ENCODE measurements around the gene GALM. TPM values are rescaled to one million over a fixed set of nuclear protein-coding genes. Genes with fewer than 3 reads are reported as not detected.

The GALM gene
- total and polyA plus RNA-seq, 2 of the 13 experiments (the other 11 are each of a cell fraction or from before 2014, with no cell fraction given) = 65.5 to 90.0 TPM

DNA sequence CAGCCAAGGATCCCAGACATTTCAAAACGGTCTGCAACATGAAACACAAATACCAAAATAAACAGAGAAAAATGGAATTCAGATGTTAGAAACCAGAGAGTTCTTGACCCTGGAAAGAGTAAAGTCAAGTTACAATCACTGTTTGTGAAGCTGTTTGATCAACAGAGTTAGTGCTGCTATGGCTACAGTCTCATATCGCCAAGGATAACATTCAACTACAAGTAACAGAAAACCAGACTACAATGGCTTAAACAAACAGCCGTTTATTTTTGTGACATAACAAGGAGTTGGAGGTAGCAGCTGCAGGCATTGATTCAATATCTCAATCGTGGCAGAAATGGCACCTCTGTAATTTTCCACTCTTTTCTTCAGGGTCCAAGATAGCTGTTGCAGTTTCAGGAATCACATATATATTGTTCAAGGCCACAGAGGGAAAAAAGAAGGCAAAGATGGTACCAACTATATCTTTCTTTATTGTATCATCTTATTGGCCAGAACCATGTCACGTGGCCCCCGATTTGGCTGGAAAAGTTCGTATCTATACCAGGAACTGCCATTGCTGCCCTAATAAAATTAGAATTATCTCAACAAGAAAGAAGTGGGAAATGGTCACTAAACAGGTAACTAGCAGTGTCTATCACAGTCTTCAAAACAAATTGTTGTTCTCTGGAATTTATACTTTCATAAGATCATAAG is 45.5 kb upstream of the GALM start (continued):
- TF ChIP-seq SIX1 (CRISPR knock-in tag; IDR thresholded peaks at IDR 0.05; ENCODE audit: borderline replicate concordance) (peak; percentile 41; the same call in 1 of the 2 replicates), ZNF782 (CRISPR knock-in tag; IDR thresholded peaks at IDR 0.05; ENCODE audit: borderline replicate concordance) (no peak), ZNF382 (CRISPR knock-in tag; IDR thresholded peaks at IDR 0.05; ENCODE audit: borderline replicate concordance) (no peak), FOXP4 (CRISPR knock-in tag; IDR thresholded peaks at IDR 0.05) (peak; percentile 23; the same call in 1 of the 2 replicates), SKI (IDR thresholded peaks at IDR 0.05; ENCODE audit: partially characterized antibody) (peak; percentile 95), NFIC (IDR thresholded peaks at IDR 0.05; ENCODE audit: low read length) (peak; percentile 30; the same call in 1 of the 2 replicates), ZNF564 (CRISPR knock-in tag; IDR thresholded peaks at IDR 0.05) (no peak), MTERF4 (CRISPR knock-in tag; IDR thresholded peaks at IDR 0.05) (no peak), ZNF678 (CRISPR knock-in tag; IDR thresholded peaks at IDR 0.05) (no peak), ZNF7 (CRISPR knock-in tag; IDR thresholded peaks at IDR 0.05) (no peak), BRD4 (CRISPR knock-in tag; IDR thresholded peaks at IDR 0.05) (no peak), FOXK2 (IDR thresholded peaks at IDR 0.05) (peak; percentile 56; the same call in 1 of the 2 replicates), CHD4 (IDR thresholded peaks at IDR 0.05; ENCODE audit: borderline replicate concordance, low read length) (no peak), RNF2 (conservative IDR thresholded peaks at IDR 0.05; ENCODE audit: low read depth) (no peak), U2AF1 (optimal IDR thresholded peaks at IDR 0.05; ENCODE audit: low read depth, low read length) (no peak), ZMYM3 (CRISPR knock-in tag; IDR thresholded peaks at IDR 0.05) (no peak), BRF2 (CRISPR knock-in tag; IDR thresholded peaks at IDR 0.05) (no peak), CCAR2 (optimal IDR thresholded peaks at IDR 0.05; ENCODE audit: low read depth, low read length) (no peak), TBL1XR1 (IDR thresholded peaks at IDR 0.05; ENCODE audit: borderline replicate concordance, low read length, partially characterized antibody) (peak; percentile 93), ZNF333 (CRISPR knock-in tag; IDR thresholded peaks at IDR 0.05; ENCODE audit: borderline replicate concordance) (no peak)
- TF ChIP-seq, protein P1, sequence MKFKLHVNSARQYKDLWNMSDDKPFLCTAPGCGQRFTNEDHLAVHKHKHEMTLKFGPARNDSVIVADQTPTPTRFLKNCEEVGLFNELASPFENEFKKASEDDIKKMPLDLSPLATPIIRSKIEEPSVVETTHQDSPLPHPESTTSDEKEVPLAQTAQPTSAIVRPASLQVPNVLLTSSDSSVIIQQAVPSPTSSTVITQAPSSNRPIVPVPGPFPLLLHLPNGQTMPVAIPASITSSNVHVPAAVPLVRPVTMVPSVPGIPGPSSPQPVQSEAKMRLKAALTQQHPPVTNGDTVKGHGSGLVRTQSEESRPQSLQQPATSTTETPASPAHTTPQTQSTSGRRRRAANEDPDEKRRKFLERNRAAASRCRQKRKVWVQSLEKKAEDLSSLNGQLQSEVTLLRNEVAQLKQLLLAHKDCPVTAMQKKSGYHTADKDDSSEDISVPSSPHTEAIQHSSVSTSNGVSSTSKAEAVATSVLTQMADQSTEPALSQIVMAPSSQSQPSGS (CRISPR knock-in tag; IDR thresholded peaks at IDR 0.05) = no peak
- TF ChIP-seq, protein P2, sequence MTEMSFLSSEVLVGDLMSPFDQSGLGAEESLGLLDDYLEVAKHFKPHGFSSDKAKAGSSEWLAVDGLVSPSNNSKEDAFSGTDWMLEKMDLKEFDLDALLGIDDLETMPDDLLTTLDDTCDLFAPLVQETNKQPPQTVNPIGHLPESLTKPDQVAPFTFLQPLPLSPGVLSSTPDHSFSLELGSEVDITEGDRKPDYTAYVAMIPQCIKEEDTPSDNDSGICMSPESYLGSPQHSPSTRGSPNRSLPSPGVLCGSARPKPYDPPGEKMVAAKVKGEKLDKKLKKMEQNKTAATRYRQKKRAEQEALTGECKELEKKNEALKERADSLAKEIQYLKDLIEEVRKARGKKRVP (CRISPR knock-in tag; IDR thresholded peaks at IDR 0.05) = no peak
- TF ChIP-seq, protein P3, sequence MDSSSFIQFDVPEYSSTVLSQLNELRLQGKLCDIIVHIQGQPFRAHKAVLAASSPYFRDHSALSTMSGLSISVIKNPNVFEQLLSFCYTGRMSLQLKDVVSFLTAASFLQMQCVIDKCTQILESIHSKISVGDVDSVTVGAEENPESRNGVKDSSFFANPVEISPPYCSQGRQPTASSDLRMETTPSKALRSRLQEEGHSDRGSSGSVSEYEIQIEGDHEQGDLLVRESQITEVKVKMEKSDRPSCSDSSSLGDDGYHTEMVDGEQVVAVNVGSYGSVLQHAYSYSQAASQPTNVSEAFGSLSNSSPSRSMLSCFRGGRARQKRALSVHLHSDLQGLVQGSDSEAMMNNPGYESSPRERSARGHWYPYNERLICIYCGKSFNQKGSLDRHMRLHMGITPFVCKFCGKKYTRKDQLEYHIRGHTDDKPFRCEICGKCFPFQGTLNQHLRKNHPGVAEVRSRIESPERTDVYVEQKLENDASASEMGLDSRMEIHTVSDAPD (CRISPR knock-in tag; IDR thresholded peaks at IDR 0.05) = no peak

Measured in HepG2 (cell line).